ENCODE data around the gene IL17D.
A peak's percentile ranks its signal among the peaks of the same experiment; 100 is the strongest.
"Not testable (repeated sequence)": the region's sequence is repeated elsewhere in the genome, so short reads cannot be mapped to it uniquely, and the experiment has no call there.

The IL17D gene

DNA sequence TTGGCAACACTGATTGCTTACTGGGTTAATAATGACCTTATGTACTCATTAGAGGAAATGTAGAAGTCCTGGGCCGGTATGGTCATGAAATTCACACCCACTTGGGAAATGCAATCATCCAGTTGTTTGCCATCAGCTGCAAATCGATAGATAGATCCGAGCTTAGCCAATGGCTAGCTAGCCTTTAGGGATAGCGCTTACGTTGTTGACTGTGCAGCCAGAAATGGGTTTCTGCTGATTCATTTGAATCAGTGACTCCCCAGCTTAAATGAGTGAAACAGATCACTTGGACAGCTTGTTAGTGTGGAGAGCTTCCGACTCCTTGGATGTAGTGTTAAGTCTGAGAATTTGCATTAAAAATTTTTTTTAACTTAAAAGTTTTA lies 11.8 kb downstream of the IL17D start:
- no peak overlapping the region for H3K4me3 ChIP-seq
- H3K27ac ChIP-seq: peak overlapping the region in 3 of 21 experiments; percentile 21 to 93 (median 81)

DNA sequence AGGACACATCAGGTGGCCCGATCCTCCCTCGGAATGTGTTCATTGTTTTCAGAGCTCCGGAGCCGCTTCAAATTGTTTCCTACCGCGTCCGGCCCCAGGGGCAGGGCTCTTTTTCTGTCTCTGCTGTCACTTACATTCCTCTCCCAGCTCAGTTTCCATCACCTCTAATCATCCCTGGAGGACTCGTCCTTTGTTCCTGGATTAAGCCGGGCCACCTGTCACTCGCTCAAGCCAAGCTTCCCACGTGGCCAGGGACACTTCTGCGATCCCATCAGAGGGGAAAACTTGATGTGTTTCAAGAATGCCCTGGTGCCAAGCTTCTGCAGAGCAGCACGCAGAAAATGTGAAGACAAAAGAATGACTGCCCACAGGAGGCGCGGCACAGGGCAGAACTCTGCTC lies 13.5 kb downstream of the IL17D start:
- H3K4me3 ChIP-seq: no peak overlapping the region
- H3K27ac ChIP-seq: no peak overlapping the region

DNA sequence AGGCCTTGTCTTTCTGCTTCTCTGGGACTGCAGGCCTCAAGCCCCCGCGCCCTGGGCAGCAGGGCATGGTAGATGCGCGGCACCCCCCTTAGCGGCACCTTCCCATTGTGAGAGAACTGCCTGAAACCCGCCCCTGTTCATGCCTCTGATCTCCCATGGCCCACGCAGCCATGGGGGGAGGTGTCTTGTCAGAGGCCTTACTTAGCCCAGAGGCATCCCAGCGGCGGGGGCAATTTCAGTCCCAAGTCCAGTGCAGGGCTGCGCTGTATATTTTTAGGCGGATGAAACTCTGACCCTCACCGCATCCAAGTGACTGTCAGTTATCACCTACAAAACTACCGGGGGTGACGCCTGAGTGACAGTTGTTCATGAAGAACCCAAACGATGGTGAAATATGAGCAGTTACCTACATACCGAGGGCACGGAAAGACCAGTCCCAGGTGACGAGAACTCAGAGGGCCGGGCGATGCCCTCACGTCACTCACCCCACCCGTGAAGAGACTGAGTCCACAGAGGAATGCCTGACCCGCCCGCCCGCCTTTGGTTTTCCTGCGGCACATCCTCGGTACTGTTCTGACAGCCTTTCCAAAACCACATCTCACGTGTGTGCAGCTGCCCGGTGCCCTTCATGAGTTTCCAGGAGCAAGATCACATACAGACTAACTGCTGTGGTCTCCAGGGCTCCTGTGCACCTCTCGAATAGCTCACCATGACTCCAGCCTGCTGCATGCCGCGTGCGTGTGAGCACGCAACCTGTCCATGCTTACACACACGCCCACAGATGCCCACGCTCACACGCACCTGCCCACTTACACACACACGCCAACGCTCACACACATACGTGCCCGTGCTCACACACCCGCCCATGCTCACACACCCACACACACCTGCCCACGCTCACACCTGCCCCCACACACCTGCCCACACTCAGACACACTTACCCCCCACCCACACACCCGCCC lies 14.4 kb downstream of the IL17D start:
- Histone ChIP-seq H3K4me3 (no peak overlapping the region), H3K27ac (no peak overlapping the region)

DNA sequence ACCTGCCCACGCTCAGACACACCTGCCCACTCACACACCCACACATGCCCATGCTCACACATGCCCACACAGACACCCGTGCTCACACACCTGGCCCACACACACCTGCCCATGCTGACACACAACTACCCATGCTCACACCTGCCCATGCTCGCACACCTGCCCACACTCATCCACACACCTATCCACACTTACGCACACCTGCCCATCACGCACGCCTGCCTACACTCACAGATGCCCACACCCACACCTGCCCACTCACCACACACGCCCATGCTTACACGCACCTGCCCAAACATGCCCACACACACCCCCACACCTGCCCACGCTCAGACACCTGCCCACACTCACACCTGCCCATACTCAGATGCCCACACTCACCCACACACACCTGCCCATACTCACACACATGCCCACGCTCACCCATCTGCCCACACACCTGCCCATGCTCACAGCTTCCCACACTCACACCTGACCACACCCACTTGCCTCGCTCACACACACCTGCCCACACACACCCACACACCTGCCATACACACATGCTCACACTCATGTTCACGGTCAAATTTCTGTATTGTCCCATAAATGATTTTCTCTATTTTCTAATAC lies 15.6 kb downstream of the IL17D start:
- Histone ChIP-seq H3K4me3 (no peak overlapping the region), H3K27ac (no peak overlapping the region)

DNA sequence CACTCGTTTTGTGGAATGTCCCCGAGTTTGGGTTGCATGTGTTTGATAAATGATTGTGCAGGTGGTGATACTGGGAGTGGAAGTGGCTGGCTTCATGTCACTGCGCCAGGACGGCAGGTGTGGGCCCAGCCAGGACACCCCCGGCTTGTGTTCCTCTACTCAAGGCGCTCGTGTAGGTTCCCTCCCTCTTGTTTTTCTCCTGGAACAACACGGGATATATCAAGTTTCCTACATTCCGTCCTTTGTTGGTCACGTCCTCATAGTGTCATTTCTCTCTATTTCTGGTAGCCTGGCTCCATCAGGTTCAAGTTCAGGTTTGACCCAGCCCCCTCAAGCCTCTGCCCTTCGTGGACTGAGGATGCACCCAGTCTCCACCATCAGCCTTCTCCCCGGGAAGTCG lies 16.3 kb downstream of the IL17D start:
- no peak overlapping the region for H3K27ac ChIP-seq
- no peak overlapping the region for H3K4me3 ChIP-seq

DNA sequence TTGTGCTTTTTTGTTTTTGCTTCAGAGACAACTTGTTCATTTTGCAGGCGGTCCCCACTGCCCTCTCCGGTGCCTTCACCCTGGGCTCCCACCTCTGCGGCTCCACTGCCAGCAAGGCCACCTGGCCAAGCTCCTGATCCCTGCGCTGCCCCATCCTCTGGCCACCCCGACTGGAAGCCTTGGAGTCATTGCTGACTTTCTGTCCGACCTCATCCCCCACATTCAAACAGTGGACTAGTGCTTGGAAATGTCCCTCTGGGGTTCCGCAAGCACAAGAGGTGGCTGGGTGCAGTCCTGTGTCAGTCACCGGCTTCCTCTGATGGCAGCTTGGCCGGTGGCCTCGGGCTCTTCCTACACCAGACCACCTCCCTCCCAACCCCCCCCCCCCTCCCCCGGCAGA lies 17.0 kb downstream of the IL17D start:
- Histone ChIP-seq H3K4me3 (no peak overlapping the region), H3K27ac (no peak overlapping the region)

DNA sequence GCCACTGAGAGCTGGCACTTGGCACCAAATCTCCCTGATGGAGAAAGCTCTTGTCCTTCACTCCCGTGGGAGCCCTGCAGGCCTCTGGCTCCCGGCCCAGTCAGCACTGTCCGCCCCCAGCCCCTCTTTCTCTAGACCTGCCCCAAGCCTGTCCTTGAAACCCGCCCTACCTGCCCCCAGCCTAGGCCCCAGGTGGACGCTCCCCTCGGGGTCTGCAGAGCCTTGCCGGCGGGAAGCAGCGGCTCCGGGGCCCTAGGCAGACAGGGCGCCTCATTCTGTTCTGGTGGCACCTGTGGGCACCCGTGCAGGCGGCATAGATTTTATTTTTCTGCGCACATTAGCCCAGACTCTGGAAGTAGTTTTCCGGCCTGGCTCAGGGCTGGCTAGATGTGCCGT lies 17.6 kb downstream of the IL17D start:
- H3K4me3 ChIP-seq: peak overlapping the region in 4 of 7 experiments; percentile 17 to 41 (median 30)

DNA sequence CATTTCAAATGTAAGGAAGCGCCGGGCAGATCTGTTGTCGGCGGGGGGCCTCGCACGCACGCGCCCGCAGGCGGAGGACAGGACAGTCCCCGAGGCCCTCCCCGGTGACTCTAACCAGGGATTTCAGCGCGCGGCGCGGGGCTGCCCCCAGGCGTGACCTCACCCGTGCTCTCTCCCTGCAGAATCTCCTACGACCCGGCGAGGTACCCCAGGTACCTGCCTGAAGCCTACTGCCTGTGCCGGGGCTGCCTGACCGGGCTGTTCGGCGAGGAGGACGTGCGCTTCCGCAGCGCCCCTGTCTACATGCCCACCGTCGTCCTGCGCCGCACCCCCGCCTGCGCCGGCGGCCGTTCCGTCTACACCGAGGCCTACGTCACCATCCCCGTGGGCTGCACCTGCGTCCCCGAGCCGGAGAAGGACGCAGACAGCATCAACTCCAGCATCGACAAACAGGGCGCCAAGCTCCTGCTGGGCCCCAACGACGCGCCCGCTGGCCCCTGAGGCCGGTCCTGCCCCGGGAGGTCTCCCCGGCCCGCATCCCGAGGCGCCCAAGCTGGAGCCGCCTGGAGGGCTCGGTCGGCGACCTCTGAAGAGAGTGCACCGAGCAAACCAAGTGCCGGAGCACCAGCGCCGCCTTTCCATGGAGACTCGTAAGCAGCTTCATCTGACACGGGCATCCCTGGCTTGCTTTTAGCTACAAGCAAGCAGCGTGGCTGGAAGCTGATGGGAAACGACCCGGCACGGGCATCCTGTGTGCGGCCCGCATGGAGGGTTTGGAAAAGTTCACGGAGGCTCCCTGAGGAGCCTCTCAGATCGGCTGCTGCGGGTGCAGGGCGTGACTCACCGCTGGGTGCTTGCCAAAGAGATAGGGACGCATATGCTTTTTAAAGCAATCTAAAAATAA lies 18.2 kb downstream of the IL17D start:
- H3K4me3 ChIP-seq: peak overlapping the region; percentile 13 to 41 (median 19)
- peak overlapping the region in 1 of 21 experiments; percentile 28 for H3K27ac ChIP-seq

More for the DNA sequence above, 17.6 kb downstream of the IL17D start:
- no peak overlapping the region for H3K27ac ChIP-seq

DNA sequence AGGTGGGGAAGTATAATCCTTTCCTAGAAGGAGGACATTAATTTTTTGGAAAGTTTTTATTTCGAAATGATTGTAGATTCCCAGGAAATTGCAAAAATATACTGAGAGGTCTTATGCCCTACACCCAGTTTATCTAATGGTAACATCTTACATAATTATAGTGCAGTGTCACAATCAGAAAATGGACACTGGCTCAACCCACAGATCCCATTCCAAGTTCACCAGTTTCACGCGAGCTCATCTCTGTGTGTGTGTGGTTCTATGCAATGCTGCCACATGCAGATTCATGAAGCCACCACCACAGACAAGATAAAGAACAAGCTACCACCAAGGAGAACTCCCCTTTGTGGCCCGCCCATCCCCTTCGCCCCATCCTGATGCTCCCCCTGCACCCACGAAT lies 24.4 kb downstream of the IL17D start:
- Histone ChIP-seq H3K27ac (no peak overlapping the region), H3K4me3 (no peak overlapping the region)

DNA sequence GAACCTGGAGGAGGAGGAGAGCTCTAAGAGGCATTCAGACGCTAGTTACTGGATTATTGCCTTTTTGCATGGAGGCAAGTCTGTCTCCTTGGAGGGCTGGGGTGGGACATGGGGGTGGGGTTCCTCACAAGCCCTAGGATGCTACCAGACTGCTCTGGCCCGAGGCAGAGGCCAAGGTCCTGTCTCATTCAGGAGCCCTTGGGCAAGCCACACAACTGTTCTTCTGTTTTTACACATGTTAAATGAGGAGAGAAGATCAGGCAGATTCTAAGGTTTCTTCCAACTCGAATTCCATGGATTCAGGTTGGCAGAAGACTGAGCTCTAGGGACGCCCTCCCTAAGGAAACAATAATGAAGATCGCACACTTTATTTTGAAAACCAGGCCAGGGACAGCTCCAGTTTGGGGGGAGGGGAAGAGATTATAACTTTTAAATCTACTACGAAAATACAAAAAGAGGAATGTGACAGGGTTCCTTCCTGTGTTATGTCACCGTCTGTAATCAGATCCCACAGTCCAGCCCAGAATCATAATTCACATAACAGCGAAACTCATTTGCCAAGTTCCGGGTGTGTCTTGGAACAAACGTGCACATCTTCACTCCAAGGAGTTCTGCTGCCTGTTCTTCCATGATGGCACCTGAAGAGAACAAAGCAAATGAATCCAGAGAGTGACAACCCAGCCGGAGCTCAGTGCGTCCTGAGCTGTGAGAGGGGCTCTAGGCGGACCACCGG lies 25.2 kb downstream of the IL17D start:
- Histone ChIP-seq H3K27ac (peak overlapping the region in 1 of 21 experiments; percentile 29), H3K4me3 (no peak overlapping the region)

DNA sequence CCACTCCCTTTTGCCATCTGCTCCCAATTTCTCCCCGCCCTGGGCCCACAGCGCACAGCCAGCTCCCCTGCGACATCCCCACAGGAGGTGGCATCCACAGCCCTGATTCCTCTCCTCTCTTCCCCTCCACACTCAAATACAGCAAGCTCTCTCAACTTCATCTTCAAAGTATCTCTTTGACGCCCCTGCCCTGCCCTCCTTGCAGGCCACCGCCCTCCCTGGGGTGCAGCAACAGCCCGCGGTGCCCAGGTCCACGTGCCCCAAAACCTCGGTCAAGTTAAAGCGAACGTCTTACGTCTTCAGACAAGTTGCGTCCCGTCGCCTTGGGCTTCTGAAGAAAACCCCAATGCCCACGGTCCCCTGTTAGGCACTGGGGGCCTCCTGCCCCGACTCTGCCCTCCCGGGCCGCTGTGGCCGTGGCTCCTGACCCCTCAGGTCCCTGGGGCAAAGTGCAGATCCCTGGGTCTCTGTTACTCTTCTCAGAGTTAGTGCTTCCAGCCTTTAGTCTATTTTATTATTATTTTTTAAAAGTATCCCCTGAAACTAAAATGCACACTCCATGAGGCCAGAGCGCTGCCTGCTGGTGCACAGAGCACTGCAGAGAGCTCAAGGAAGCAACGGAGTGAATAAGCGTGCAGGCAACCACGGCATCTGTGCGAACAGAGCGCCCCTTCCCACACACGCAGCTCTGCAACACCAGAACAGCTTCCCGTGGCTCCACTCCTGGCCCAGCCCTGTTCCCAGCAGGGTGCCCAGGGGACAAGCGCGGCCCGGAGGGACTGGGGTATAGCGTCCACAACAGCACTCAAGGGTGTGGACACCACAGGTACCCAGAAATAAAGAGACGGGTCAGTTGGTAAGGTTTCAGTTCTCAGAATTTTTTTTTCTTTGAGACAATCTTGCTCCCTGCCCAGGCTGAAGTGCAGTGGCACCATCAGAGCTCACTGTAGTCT lies 26.4 kb downstream of the IL17D start:
- no peak overlapping the region for H3K4me3 ChIP-seq

DNA sequence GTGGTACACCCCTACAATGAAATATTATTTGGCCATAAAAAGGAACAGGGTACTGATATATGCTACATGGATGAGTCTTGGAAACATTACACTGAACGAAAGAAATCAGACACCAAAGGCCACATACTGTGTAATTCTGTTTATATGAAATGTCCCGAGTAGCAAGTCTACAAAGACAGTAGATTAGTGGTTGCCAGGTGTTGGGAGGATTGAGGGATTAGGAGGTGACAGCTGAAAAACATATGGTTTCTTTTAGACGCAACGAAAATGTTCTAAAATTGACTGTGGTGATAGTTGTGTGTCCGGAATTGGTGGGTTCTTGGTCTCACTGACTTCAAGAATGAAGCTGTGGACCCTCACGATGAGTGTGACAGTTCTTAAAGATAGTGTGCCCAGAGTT lies 35.1 kb downstream of the IL17D start:
- no peak overlapping the region for H3K4me3 ChIP-seq
- H3K27ac ChIP-seq: no peak overlapping the region

More for the DNA sequence above, 26.4 kb downstream of the IL17D start:
- no peak overlapping the region for H3K27ac ChIP-seq

DNA sequence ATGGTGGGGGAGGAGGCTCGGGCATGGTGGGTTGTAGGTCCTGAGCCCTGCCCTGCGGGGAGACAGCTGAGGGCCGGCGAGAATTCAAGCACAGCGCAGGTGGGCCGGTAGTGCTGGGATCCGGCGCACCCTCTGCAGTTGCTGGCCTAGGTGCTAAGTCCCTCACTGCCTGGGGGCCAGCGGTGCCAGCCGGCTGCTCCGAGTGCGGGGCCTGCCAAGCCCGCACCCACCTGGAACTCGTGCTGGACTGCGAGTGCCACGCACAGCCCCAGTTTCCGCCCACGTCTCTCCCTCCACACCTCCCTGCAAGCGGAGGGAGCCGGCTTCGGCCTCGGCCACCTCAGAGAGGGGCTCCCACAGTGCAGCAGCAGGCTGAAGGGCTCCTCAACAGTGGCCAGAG lies 36.5 kb downstream of the IL17D start:
- Histone ChIP-seq H3K27ac (no peak overlapping the region), H3K4me3 (no peak overlapping the region)

DNA sequence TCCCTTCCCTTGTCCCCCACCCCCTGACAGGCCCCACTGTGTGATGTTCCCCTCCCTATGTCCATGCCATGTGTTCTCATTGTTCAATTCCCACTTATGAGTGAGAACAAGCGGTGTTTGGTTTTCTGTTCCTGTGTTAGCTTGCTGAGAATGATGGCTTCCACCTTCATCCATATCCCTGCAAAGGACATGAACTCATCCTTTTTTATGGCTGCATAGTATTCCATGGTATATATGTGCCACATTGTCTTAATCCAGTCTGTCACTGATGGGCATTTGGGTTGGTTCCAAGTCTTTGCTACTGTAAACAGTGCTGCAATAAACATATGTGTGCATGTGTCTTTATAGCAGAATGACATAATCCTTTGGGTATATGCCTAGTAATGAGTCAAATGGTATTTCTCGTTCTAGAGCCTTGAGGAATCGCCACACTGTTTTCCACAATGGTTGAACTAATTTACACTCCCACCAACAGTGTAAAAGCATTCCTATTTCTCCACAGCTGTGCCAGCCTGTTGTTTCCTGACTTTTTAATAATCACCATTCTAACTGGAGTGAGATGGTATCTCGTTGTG lies 40.4 kb downstream of the IL17D start:
- not testable (repeated sequence) for H3K4me3 ChIP-seq, H3K27ac ChIP-seq

DNA sequence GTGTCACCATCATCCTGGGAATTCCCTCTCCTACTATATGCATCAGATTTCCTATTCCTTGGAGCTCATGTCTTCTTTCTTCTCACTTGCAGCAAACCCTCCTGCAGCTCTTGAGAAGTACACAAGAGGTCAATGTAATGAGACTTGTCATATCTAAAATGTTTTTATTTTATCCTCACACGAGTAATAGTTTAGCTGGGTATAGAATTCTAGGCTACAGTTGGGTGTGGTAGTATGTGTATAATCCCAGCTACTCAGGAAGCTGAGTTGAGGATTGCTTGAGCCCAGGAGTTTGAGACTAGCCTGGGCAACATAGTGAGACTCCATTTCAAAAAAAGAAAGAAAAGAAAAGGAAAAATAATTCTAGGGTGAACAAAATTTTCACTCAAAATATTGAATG lies 45.9 kb downstream of the IL17D start:
- Histone ChIP-seq H3K27ac (no peak overlapping the region), H3K4me3 (no peak overlapping the region)

DNA sequence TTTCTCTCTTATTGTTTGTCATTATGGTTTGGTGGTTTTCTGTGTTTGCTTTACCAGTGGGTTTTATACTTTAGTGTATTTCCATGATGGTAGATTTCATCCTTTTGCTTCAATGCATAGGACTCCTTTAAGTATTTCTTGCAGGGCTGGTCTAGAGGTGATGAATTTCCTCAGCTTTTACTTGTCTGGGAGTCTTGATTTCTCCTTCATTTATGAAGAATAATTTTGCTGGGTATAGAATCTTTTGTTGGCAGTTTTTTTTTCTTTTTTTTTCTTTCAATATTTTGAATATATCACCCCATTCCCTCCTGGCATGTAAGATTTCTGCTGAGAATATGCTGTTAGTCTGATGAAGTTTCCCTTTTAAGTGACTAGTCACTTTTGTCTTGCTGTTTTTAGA lies 50.5 kb downstream of the IL17D start:
- no peak overlapping the region for H3K4me3 ChIP-seq
- no peak overlapping the region for H3K27ac ChIP-seq

DNA sequence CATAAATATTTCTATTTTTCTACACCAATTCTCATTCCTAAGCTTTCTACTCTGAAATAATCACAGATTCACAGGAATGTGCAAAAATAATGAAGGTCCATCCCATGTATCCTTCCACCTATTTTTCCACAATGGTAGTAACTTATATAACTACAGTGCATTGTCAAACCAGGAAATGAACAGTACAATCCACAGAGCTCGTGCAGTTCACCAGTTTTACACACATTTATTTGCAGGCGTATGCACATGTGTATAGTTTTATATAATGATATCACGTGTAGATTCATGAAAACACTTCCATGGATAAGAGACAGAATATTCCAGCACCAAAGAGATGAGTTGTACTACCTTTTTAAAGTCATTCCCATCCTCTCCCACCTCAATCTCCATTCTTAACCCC lies 57.4 kb downstream of the IL17D start:
- Histone ChIP-seq H3K27ac (no peak overlapping the region), H3K4me3 (no peak overlapping the region)

DNA sequence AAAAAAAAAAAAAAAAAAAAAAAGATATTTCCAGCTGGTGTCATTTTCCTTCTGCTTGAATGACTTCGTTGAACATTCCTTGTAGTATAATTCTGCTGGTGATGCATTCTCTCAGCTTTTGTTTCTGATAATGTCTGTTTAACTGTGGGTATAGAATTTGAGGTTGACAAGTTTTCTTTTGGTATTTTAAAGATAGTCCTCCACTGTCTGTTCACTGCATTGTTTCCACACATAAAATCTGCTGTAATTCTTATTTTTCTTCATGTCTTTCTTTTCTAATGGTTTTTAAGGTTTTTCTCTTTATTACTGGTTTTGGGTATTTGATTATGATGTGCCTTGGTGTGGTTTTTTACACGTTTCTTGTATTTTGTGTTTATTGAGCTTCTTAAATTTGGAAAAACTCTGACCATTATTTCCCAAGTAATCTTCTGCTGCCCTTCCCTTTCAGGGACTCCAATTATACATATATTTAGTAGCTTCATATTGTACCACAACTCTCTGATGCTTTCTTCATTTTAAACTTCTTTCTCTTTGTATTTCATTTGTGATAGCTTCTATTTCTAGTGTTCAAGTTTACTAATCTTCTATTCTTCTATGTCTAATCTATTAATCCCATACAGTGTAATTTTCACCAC lies 63.9 kb downstream of the IL17D start:
- Histone ChIP-seq H3K4me3 (no peak overlapping the region), H3K27ac (no peak overlapping the region)
